ENCODE results near the gene OR8J1. TPM values are rescaled to one million over a fixed set of nuclear protein-coding genes. Genes with fewer than 3 reads are reported as not detected.

Gene OR8J1
- polyA plus RNA-seq, 1 donor (not counting 4 experiments of a cell fraction or from before 2014, with no cell fraction given): not detected

- Histone ChIP-seq H3K36me3 (ENCODE audit: control insufficient read depth in 2 of 2, extremely low read depth in 1 of 2, insufficient read depth in 2 of 2, low read length in 2 of 2) (no peaks in the 10 kb centered on the region), H3K9me1 (ENCODE audit: control insufficient read depth, extremely low read depth, insufficient read depth, low read length) (no peaks in the 10 kb centered on the region), H3K27me3 (ENCODE audit: control insufficient read depth, extremely low read depth, insufficient read depth, low read length) (no peaks in the 10 kb centered on the region), H2AFZ (ENCODE audit: control insufficient read depth, low read length) (no peak within 1 kb of the TSS), H3K4me3 (ENCODE audit: control insufficient read depth in 2 of 3, extremely low read depth in 1 of 3, insufficient read depth in 2 of 3, low read depth in 1 of 3, low read length in 3 of 3) (no peak within 1 kb of the TSS), H3K9ac (ENCODE audit: control insufficient read depth, extremely low read depth, insufficient read depth, low read length) (no peak within 1 kb of the TSS), H3K27ac (ENCODE audit: control insufficient read depth, insufficient read depth, low read length) (no peak within 1 kb of the TSS), H3K4me1 (ENCODE audit: control insufficient read depth, extremely low read depth, insufficient read depth, low read length) (no peaks in the 10 kb centered on the region), H4K20me1 (ENCODE audit: control insufficient read depth, extremely low read depth, insufficient read depth, low read length) (no peaks in the 10 kb centered on the region), H3K9me3 (ENCODE audit: control insufficient read depth, low read depth, low read length) (peaks cover 2% of the 10 kb centered on the region), H3K4me2 (ENCODE audit: control insufficient read depth, extremely low read depth, insufficient read depth, low read depth, low read length) (no peak within 1 kb of the TSS), H3K79me2 (ENCODE audit: control insufficient read depth, insufficient read depth, low read length) (no peaks in the 10 kb centered on the region)
- TF ChIP-seq CTCF (optimal IDR thresholded peaks at IDR 0.05 in 1 of 3, IDR thresholded peaks at IDR 0.05 in 1 of 3, conservative IDR thresholded peaks at IDR 0.05 in 1 of 3; ENCODE audit: extremely low read depth in 1 of 3, insufficient read depth in 2 of 3, low read length in 3 of 3) (no peak), EZH2 (IDR thresholded peaks at IDR 0.05; ENCODE audit: low read length) (no peak)
- DNase-seq (ENCODE audit: low read depth, low spot score) (no peak), FAIRE-seq (no peak)
- dilution Hi-C loops (cut with MboI; ENCODE audit: extremely low pct_ligation_motif_present, low sequenced_read_pairs): no loop called here
These were observed 39.2 kb upstream of the OR8J1 start, which contains the start of gene OR8K3 for GRCh38 chr11:56314844-56315243. Gene OR8K3 (plus strand): TSS chr11:56315144. CDS start chr11:56318307, 3,163 bp downstream.

GRCh38 chr11:56331861-56332491 lies 22.1 kb upstream of the OR8J1 start:
- Histone ChIP-seq H4K20me1 (ENCODE audit: control insufficient read depth, extremely low read depth, insufficient read depth, low read length) (no peaks in the 10 kb centered on the region), H2AFZ (ENCODE audit: control insufficient read depth, low read length) (no peak overlapping the region), H3K79me2 (ENCODE audit: control insufficient read depth, insufficient read depth, low read length) (no peaks in the 10 kb centered on the region), H3K36me3 (ENCODE audit: control insufficient read depth in 2 of 2, extremely low read depth in 1 of 2, insufficient read depth in 2 of 2, low read length in 2 of 2) (no peaks in the 10 kb centered on the region), H3K4me3 (ENCODE audit: control insufficient read depth in 2 of 3, extremely low read depth in 1 of 3, insufficient read depth in 2 of 3, low read depth in 1 of 3, low read length in 3 of 3) (no peak overlapping the region), H3K4me2 (ENCODE audit: control insufficient read depth, extremely low read depth, insufficient read depth, low read depth, low read length) (no peak overlapping the region), H3K27ac (ENCODE audit: control insufficient read depth, insufficient read depth, low read length) (no peak overlapping the region), H3K4me1 (ENCODE audit: control insufficient read depth, extremely low read depth, insufficient read depth, low read length) (no peaks in the 10 kb centered on the region), H3K9me3 (ENCODE audit: control insufficient read depth, low read depth, low read length) (no peaks in the 10 kb centered on the region), H3K9me1 (ENCODE audit: control insufficient read depth, extremely low read depth, insufficient read depth, low read length) (no peaks in the 10 kb centered on the region), H3K27me3 (ENCODE audit: control insufficient read depth, extremely low read depth, insufficient read depth, low read length) (no peaks in the 10 kb centered on the region), H3K9ac (ENCODE audit: control insufficient read depth, extremely low read depth, insufficient read depth, low read length) (no peak overlapping the region)
- no peak for TF ChIP-seq EZH2 (IDR thresholded peaks at IDR 0.05; ENCODE audit: low read length)
- no peak for TF ChIP-seq CTCF (optimal IDR thresholded peaks at IDR 0.05 in 1 of 3, IDR thresholded peaks at IDR 0.05 in 1 of 3, conservative IDR thresholded peaks at IDR 0.05 in 1 of 3; ENCODE audit: extremely low read depth in 1 of 3, insufficient read depth in 2 of 3, low read length in 3 of 3)
- dilution Hi-C loops (cut with MboI; ENCODE audit: extremely low pct_ligation_motif_present, low sequenced_read_pairs): no loop called here
- DNase-seq (ENCODE audit: low read depth, low spot score) (no peak), FAIRE-seq (no peak)

Measured in keratinocyte (primary cell).